Activated CD4-positive, alpha-beta T cell treated with anti-CD3 and anti-CD28 coated beads for 48 hours (primary cell): ENCODE results near the gene PMEPA1.
A peak's percentile ranks its signal among the peaks of the same experiment; 100 is the strongest.

Experiments used
- DNase-seq: peaks from one replicate; pipeline ENCODE4 v3.0.0-alpha.2; 2020

Gene PMEPA1

GRCh38 chr20:57647933-57648785 lies 61.7 kb downstream of the PMEPA1 start:
- DNase-seq, result no peak

GRCh38 chr20:57647006-57647932 lies 62.5 kb downstream of the PMEPA1 start:
- no peak for DNase-seq

GRCh38 chr20:57638895-57639236 lies 70.9 kb downstream of the PMEPA1 start:
- DNase-seq, result no peak

GRCh38 chr20:57638173-57638894 lies 71.5 kb downstream of the PMEPA1 start:
- DNase-seq, result no peak

- no peak for DNase-seq
Observed at GRCh38 chr20:57633945-57634491, 75.8 kb downstream of the PMEPA1 start.

- DNase-seq, result no peak
Observed at GRCh38 chr20:57632286-57632685, 77.5 kb downstream of the PMEPA1 start.

- peak; percentile 72 for DNase-seq
Observed at GRCh38 chr20:57630061-57630460, 79.8 kb downstream of the PMEPA1 start.

GRCh38 chr20:57629491-57629901 lies 80.3 kb downstream of the PMEPA1 start:
- DNase-seq, result peak; percentile 61

- DNase-seq, result peak; percentile 25
Observed at GRCh38 chr20:57628962-57629308, 80.9 kb downstream of the PMEPA1 start.

GRCh38 chr20:57628047-57628961 lies 81.5 kb downstream of the PMEPA1 start:
- peak; percentile 55 for DNase-seq

- DNase-seq, result no peak
Observed at GRCh38 chr20:57627339-57627738, 82.5 kb downstream of the PMEPA1 start.

GRCh38 chr20:57625978-57626377 lies 83.8 kb downstream of the PMEPA1 start:
- DNase-seq, result no peak

GRCh38 chr20:57625181-57625958 lies 84.4 kb downstream of the PMEPA1 start:
- no peak for DNase-seq

- no peak for DNase-seq
Observed at GRCh38 chr20:57624124-57624523, 85.7 kb downstream of the PMEPA1 start.

- peak; percentile 84 for DNase-seq
Observed at GRCh38 chr20:57622579-57623381, 87.0 kb downstream of the PMEPA1 start.

- DNase-seq, result no peak
Observed at GRCh38 chr20:57622201-57622570, 87.6 kb downstream of the PMEPA1 start.

- no peak for DNase-seq
Observed at GRCh38 chr20:57621421-57622200, 88.2 kb downstream of the PMEPA1 start.

- peak; percentile 44 for DNase-seq
Observed at GRCh38 chr20:57620999-57621398, 88.8 kb downstream of the PMEPA1 start.

- peak; percentile 68 for DNase-seq
Observed at GRCh38 chr20:57620274-57620990, 89.4 kb downstream of the PMEPA1 start, which contains the start of gene ZBP1. TSS of gene ZBP1 (minus strand) at chr20:57620426. CDS start at chr20:57620295, 131 bp downstream.
